Measurements from ENCODE around the gene NCOA3. TPM values are rescaled to one million over a fixed set of nuclear protein-coding genes. Genes with fewer than 3 reads are reported as not detected.

Gene NCOA3
- total and polyA plus RNA-seq, 2 of the 8 experiments (the other 6 are each of a cell fraction or from before 2014, with no cell fraction given): 7.9 to 24.7 TPM

DNA sequence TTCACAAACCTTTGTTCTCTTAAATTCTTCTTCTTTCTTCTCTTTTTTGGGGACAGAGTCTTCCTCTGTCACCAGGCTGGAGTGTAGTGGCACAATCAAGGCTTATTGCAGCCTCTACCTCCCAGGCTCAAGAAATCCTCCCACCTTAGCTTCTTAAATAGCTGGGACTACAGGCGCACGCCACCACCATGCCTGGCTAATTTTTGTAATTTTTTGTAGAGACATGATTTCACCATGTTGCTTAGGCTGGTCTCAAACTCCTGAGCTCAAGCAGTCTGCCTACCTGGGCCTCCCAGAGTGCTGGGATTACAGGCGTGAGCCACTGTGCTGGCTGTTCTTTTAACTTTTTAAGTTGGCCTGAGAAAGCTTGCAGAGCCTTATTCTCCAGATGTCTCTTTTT is 48.0 kb downstream of the NCOA3 start (continued):
- TF ChIP-seq TBP (IDR thresholded peaks at IDR 0.05; ENCODE audit: low read depth, low read length): no peak
